NCI-H226 (cell line): ENCODE data around the gene CYP2W1.
"Not testable (repeated sequence)": the region's sequence is repeated elsewhere in the genome, so short reads cannot be mapped to it uniquely, and the experiment has no call there.

ENCODE experiments used
- DNase-seq: peaks from one replicate; pipeline ENCODE4 v3.0.0-alpha.2; 2015

Gene CYP2W1

GRCh38 chr7:999149-999879 lies 16.3 kb downstream of the CYP2W1 start:
- no peak for DNase-seq

GRCh38 chr7:999941-1000935 lies 17.3 kb downstream of the CYP2W1 start:
- no peak for DNase-seq

GRCh38 chr7:1001069-1001770 lies 18.2 kb downstream of the CYP2W1 start:
- DNase-seq, result not testable (repeated sequence)

- DNase-seq, result not testable (repeated sequence)
Observed at GRCh38 chr7:1002026-1002425, 19.0 kb downstream of the CYP2W1 start.

GRCh38 chr7:1002445-1002844 lies 19.5 kb downstream of the CYP2W1 start:
- not testable (repeated sequence) for DNase-seq

GRCh38 chr7:1004018-1004852 lies 21.3 kb downstream of the CYP2W1 start:
- DNase-seq, result no peak

- DNase-seq, result no peak
Observed at GRCh38 chr7:1005303-1005702, 22.3 kb downstream of the CYP2W1 start.

- DNase-seq, result no peak
Observed at GRCh38 chr7:1007901-1008300, 24.9 kb downstream of the CYP2W1 start.

- DNase-seq, result no peak
Observed at GRCh38 chr7:1008733-1009363, 25.9 kb downstream of the CYP2W1 start.

GRCh38 chr7:1009747-1010146 lies 26.8 kb downstream of the CYP2W1 start:
- no peak for DNase-seq

GRCh38 chr7:1010226-1010625 lies 27.2 kb downstream of the CYP2W1 start:
- no peak for DNase-seq

GRCh38 chr7:1011297-1012003 lies 28.5 kb downstream of the CYP2W1 start:
- no peak for DNase-seq

GRCh38 chr7:1012004-1012715 lies 29.2 kb downstream of the CYP2W1 start:
- DNase-seq, result no peak

GRCh38 chr7:1012716-1013095 lies 29.7 kb downstream of the CYP2W1 start:
- DNase-seq, result no peak

- DNase-seq, result no peak
Observed at GRCh38 chr7:1013581-1013980, 30.6 kb downstream of the CYP2W1 start.

- no peak for DNase-seq
Observed at GRCh38 chr7:1014681-1015080, 31.7 kb downstream of the CYP2W1 start.

GRCh38 chr7:1015196-1016121 lies 32.5 kb downstream of the CYP2W1 start:
- DNase-seq, result no peak

- DNase-seq, result no peak
Observed at GRCh38 chr7:1016577-1017531, 33.9 kb downstream of the CYP2W1 start.
